ENCODE data around the gene ATP6V1B1. TPM values are rescaled to one million over a fixed set of nuclear protein-coding genes. Genes with fewer than 3 reads are reported as not detected.
A peak's percentile ranks its signal among the peaks of the same experiment; 100 is the strongest.
"Not testable (repeated sequence)": the region's sequence is repeated elsewhere in the genome, so short reads cannot be mapped to it uniquely, and the experiment has no call there.

Gene ATP6V1B1
- total RNA-seq, 2 donors from 2014 or later: 0.11 TPM; not detected in 1

DNA sequence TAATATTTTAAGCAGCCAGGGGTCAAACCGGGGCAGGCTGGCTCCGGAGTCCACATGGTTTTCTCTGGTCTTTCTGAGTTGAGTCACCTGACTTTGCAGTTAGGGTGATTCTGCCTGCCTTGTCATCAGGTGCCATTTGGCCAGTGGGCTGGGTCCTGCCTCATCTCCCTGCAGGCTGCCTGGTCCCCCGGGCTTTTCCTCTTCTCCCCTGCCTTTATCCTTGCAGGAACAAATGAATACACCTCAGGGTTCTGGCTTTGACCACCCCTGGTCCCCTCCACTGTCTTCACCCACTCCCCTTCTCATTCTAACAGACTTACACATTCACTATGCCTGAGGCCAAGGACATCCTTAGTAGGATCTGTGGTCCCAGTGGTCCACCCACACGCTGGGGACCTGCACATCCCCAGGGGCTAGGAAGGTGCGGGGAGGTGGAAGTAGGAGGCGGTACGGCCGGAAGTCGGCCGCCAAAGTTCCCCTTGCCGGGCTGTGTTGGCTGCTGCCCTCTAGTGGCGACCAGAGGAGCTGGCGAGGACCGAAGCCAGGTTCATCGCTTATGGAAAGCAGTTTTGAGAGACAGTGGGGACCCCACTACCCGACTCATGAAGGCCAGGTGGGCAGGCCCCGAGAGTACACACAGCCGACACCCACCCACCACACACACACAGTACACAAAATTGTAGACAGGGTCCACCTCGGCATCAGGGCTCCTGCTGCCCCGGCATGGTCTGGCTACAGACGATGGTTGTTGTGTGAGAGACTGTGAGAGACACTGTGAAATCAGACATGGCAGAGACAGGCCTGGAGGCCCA, 65.3 kb downstream of the ATP6V1B1 start:
- H3K36me3 Mint-ChIP-seq: no peaks in the 10 kb centered on the region
- ATAC-seq: peak; percentile 93 to 95
- DNase-seq (ENCODE audit: low spot score in 2 of 2): peak; percentile 84 to 86
- H3K9me3 Mint-ChIP-seq: no peaks in the 10 kb centered on the region
- peak overlapping the region; percentile 85 to 90 for H3K27ac Mint-ChIP-seq

DNA sequence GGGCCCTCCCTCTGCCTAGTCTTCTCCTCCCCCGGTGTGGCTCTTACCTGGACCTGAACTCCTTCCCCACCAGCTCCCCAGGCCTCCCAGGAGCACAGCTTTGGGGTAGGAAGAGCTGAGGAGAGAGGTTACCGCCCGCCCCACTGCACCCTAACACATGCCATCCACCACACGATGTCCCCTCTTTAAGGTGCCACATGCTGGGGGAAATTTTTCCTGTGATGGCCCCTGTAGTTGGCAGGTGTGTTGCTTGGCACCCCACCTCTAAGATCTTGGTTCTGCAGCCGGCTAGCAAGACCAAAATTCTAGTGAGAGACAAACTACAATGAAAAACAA, 65.9 kb downstream of the ATP6V1B1 start:
- Mint-ChIP-seq H3K9me3 (no peaks in the 10 kb centered on the region), H3K36me3 (no peaks in the 10 kb centered on the region), H3K27ac (peak overlapping the region in 1 of 2 donors; percentile 85)
- ATAC-seq (peak in 1 of 2 donors; percentile 2), DNase-seq (ENCODE audit: low spot score in 2 of 2) (no peak)

DNA sequence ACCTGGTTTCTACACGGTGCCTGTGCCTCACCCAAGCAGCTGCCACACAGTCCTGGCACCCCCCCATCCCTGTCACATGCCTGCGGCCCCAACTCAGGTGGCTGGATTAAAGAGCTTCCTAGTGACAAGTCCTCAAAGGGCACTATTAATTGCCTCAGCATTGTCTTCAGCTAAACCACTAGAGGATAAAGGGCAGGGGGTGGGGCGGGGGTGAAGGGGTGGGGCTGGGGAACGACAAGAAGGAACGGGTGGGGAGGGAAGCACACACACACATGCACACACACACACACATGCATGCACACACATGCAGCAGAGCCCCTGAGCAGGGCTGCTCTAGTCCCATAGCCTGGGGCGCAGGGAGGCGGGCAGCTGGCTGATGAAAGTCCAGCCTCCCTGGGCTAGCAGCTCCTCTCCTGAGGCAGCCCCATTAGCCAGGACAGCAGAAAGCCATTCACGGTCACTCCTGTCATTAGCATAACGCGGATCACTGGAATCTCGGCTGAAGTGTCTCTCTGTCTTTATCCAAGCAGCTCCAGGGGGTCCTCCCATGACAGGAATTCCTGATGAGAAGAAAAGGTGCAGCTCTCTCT, 66.4 kb downstream of the ATP6V1B1 start:
- DNase-seq (ENCODE audit: low spot score in 2 of 2) (no peak), ATAC-seq (no peak)
- Mint-ChIP-seq H3K27ac (peak overlapping the region in 1 of 2 donors; percentile 85), H3K36me3 (no peaks in the 10 kb centered on the region), H3K9me3 (no peaks in the 10 kb centered on the region)

DNA sequence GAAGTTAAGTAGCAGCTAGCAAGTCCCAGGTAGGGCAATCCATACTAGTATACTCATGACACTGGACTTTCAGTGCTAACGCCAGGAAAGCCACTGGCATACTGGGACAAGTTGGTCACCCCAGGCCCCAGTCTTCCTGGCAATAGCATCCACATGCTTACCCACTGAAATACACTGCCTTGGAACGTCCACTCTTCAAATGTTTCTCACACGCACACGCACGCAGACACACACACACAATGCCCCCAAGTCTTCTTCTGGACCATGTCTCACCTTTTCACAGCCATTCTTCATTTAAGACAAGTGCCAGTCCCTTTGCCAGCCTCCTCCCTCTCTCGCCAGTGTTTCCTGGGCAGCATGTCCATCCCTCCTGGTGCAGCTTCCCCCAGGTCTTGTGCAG, 67.7 kb downstream of the ATP6V1B1 start:
- ATAC-seq: no peak
- H3K9me3 Mint-ChIP-seq: no peaks in the 10 kb centered on the region
- H3K27ac Mint-ChIP-seq: no peak overlapping the region
- no peaks in the 10 kb centered on the region for H3K36me3 Mint-ChIP-seq
- DNase-seq (ENCODE audit: low spot score in 2 of 2): no peak

DNA sequence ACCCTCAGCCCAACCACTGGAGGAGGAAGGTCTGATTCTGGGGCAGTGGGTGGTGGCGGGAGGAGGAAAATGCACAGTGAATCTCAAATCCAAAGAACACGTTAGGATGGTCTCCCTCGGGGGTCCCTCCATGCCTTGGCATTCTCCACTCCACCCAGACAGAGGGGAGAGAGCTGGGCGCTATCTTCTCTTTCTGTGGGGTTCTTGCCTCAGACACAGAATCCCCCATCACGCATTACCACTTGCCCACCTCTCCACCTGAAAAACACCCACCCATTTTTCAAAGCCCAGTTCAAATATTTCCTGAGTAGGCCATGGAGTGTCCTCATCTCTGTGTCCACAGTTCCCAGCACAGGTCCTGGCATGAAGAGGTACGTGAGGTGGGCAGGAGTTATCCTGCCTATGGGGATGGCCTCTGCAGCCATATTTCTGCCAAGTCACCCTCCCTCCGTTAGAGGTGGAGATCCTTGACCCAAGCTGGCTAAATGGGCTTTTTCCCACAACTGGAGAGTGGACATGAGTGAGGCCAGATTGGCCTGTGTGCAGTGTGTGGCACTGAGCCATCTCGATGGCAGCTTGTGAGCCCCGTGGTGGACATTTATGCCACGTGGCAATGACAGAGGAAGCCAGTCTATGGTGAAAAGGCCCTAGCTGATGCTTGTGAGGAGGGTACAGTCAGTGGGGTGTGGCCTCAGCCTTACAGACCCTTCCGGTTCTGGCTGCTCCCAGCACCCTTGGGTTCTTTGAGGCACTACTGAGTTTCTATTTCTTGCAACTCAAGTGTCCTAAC, 68.5 kb downstream of the ATP6V1B1 start:
- ATAC-seq (no peak), DNase-seq (ENCODE audit: low spot score in 2 of 2) (no peak)
- Mint-ChIP-seq H3K9me3 (no peaks in the 10 kb centered on the region), H3K27ac (no peak overlapping the region), H3K36me3 (no peaks in the 10 kb centered on the region)

DNA sequence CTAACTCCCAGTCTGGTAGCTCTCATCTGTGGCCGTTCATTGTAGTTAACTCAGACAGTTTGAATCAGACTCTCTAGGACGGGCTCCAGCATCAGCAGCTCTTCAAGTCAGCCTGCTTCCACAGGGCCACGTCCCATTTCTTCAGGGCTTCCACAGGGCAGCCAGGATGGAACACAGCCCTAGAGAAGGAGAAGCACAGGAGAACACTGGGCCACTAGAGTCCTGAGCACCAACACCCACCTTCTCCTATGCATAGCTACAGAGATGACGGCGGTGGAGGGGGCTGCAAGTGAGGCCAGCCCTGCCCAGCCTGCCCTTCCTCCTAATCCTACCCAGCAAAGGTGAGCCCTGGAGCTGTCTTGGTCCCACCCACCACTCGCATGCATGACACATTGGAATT, 69.2 kb downstream of the ATP6V1B1 start:
- Mint-ChIP-seq H3K9me3 (no peaks in the 10 kb centered on the region), H3K27ac (no peak overlapping the region), H3K36me3 (no peaks in the 10 kb centered on the region)
- ATAC-seq (no peak), DNase-seq (ENCODE audit: low spot score in 2 of 2) (no peak)

DNA sequence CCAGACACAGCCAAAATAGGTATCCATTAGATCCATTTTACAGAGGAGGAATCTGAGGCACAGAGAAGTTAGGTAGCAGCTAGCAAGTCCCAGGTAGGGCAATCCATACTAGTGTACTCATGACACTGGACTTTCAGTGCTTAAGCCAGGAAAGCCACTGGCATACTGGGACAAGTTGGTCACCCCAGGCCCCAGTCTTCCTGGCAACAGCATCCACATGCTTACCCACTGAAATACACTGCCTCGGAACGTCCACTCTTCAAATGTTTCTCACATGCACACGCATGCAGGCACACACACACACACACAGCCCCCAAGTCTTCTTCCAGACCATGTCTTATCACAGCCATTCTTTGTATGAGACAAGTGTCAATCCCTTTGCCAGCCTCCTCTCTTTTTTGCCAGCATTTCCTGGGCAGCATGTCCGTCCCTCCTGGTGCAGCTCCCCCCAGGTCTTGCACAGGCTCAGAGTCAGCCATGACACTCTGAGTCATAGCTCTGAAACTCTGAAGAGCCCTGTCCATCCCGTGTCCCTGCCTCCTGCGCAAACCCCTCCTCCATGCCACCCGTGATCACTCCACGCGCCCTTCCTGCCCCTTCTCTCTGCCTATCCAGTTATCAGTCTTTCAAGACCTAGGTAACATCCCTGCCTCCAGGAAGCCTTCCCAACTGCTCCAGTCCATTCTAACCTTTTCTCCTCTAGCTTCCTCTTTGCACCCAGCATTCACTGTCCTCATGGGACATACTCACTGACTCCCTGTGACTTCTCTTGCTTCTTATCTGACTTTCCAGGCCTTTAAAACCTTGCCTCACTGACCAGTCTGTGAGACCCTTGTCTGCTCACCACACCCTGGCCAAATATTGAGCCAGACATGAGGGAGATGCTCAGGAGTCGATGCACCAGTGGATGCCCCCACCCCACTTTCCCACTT, 69.8 kb downstream of the ATP6V1B1 start:
- no peak for DNase-seq (ENCODE audit: low spot score in 2 of 2)
- ATAC-seq: no peak
- Mint-ChIP-seq H3K9me3 (no peaks in the 10 kb centered on the region), H3K27ac (no peak overlapping the region), H3K36me3 (no peaks in the 10 kb centered on the region)

DNA sequence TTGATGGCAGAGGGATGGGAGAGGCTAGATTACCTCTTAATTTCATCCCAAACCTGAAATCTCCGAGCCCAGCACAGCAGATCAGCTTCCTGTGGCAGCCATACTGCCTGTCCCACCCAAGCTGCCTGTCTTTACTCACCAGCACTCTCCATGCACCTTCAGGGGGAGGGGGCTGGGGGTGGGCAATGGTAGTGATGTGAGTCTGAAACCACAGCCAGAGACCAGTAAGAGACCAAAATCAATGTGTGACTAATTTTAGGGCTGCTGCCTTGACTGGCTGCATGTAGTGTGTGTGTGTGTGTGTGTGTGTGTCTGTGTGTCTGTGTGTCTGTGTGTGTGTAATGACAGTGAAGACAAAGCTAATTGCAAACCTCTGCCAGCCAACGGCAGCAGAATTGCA, 70.6 kb downstream of the ATP6V1B1 start:
- Mint-ChIP-seq H3K36me3 (no peaks in the 10 kb centered on the region), H3K9me3 (no peaks in the 10 kb centered on the region), H3K27ac (no peak overlapping the region)
- ATAC-seq (peak in 1 of 2 donors; percentile 50), DNase-seq (ENCODE audit: low spot score in 2 of 2) (no peak)

DNA sequence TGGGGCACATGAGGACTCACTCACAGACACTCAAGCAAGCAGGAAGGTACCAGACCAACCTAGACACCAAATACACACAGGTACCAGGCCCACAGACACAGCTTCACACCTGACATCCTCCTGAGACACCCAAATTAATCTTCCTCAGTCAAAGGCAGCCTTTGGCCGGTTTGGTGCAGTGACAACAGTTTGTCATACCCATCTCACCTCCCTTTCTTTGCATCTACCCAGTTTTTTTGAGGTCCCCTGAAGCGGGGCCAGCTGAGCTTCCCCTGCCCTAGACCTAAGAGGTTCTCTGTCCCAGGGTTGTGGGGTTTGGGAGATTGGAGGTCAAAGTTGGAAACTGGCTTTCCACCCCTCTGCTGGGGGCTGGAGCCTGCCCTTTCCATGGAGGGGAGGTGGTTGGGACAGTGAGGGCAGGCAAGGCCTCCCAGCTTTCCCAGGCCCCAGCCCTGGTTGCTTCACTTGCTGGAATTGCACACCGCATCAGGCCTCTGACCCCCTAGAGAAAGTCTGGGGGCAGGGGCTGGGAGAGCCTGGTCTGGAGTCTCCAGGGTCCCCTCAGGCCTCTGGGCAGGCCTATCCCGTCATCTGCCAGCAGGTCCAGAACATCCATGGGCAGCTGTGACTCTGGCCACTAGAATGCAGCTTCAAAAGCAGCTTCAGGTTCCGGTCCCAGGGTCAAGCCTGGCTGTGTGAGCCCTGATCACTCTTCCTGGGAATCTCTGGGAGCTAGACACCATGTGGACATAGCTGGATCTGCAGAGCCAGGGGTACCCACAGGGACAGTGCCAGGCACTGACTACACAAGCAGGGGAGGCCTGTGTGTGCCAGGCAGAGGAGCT, 71.5 kb downstream of the ATP6V1B1 start:
- ATAC-seq (no peak), DNase-seq (ENCODE audit: low spot score in 2 of 2) (no peak)
- Mint-ChIP-seq H3K27ac (peak overlapping the region in 1 of 2 donors; percentile 19), H3K9me3 (no peaks in the 10 kb centered on the region), H3K36me3 (no peaks in the 10 kb centered on the region)

DNA sequence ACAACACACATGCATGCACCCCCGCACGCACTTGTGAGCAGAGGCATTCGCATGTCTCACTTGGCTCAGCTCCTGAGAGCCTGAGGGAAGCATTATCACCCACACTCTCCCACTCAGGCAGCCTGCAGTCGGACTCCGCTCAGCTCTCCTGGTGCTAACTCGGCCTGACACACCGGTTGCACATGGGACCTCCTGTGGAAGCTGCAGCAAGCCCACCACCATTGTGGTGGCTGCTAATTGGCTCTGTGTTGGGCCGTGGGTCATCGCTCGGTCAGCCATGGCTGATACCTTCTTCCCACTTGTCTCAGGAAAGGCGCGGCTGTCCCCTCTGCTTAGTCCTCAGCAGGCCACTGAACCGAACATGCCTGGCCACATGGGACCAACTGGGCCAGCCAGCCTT, 72.6 kb downstream of the ATP6V1B1 start:
- Mint-ChIP-seq H3K36me3 (no peaks in the 10 kb centered on the region), H3K27ac (peak overlapping the region in 1 of 2 donors; percentile 19), H3K9me3 (no peaks in the 10 kb centered on the region)
- ATAC-seq (no peak), DNase-seq (ENCODE audit: low spot score in 2 of 2) (no peak)

DNA sequence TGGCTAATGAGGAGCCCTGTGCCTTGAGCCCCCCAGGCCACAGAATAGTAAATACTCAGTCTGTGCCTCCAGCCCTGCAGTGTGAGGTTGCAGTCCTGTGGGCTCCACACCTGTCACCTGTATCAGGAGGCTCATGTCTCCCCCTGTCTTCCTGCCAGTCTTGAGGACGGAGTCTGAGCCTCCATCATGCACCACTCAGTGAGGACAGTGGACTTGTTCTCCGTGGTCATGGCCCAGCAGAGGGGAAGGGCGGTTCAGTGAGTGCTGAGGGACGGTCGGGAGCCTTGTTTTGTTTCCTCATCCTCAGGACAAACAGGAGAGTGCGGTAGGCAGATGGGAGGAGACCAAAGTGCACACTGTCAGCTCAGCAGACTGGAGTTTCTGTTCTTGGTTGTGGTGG, 76.1 kb downstream of the ATP6V1B1 start:
- not testable (repeated sequence) for DNase-seq (ENCODE audit: low spot score in 2 of 2); ATAC-seq; H3K27ac Mint-ChIP-seq; H3K36me3 Mint-ChIP-seq; H3K9me3 Mint-ChIP-seq

Other genes starting within 250 kb of the ATP6V1B1 start
- gene ADD2, start 167.7 kb upstream of the ATP6V1B1 start, total RNA-seq: 10 to 100 TPM; 18.3 to 76.0 TPM
- gene FIGLA, start 145.3 kb upstream of the ATP6V1B1 start, total RNA-seq: not detected
- gene CLEC4F, start 115.3 kb upstream of the ATP6V1B1 start, total RNA-seq: 1 to 10 TPM in 1 of 2 donors, not detected in 1; 3.7 TPM
- not detected for gene CD207, start 100.1 kb upstream of the ATP6V1B1 start, total RNA-seq
- gene VAX2, start 35.3 kb upstream of the ATP6V1B1 start, total RNA-seq: under 1 TPM in 1 of 2 donors, not detected in 1; 0.21 TPM
- gene ANKRD53, start 42.7 kb downstream of the ATP6V1B1 start, total RNA-seq: under 1 TPM in 1 of 2 donors, not detected in 1; 0.60 TPM
- 10 to 100 TPM; 12.1 to 53.6 TPM for gene TEX261, start 59.0 kb downstream of the ATP6V1B1 start, total RNA-seq
- 10 to 100 TPM; 48.4 to 77.4 TPM for gene NAGK, start 132.7 kb downstream of the ATP6V1B1 start, total RNA-seq
- gene MCEE, start 194.3 kb downstream of the ATP6V1B1 start, total RNA-seq: 10 to 100 TPM; 16.7 to 18.0 TPM
- 10 to 100 TPM; 37.1 to 42.7 TPM for gene MPHOSPH10, start 194.7 kb downstream of the ATP6V1B1 start, total RNA-seq

Measured in activated naive CD4-positive, alpha-beta T cell treated with anti-CD3 and anti-CD28 coated beads, Interleukin-2, amount 50 U/mL, for 72 hours (primary cell).